ENCODE results near the gene TOM1L2.

DNA sequence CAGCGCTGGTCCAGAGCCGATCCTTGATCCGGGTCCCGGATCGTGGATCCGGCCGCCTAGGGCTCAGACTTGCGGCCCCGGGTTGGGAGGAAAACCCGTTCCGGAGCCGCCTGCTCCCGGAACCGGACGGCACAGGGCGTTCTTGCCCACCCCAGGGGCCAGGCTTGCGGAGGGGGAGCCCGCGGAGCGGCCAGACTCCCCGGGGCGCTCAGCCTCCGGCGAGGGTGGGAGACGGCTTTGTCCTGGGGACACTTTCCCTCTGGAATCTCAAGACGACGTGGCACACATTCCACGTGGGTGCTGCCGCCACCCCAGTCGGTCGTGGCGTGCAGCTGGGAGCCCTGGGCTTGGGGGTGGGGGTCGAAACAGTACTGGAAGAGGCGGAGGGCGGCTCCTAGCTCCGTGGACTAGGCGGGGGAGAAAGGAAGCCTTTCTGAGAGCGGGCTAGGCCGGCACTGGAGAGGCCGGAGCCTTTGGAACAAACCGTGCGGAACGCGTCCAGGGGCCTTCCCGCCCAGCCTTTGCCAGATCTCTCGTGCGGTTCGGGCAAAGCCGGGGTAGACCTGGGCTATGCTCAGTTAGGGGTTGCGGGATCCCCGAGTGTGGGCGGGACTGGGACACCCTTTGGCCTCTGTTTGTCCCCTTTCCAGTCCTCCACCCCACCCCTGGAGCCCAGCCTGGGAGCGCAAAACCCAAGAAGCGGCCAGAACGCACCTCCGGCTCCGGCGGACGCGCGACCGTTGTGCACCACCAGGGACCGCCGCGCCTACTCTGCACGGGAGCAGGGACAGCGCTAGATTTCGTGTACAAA lies 161.9 kb downstream of the TOM1L2 start:
- TF ChIP-seq, protein P1, sequence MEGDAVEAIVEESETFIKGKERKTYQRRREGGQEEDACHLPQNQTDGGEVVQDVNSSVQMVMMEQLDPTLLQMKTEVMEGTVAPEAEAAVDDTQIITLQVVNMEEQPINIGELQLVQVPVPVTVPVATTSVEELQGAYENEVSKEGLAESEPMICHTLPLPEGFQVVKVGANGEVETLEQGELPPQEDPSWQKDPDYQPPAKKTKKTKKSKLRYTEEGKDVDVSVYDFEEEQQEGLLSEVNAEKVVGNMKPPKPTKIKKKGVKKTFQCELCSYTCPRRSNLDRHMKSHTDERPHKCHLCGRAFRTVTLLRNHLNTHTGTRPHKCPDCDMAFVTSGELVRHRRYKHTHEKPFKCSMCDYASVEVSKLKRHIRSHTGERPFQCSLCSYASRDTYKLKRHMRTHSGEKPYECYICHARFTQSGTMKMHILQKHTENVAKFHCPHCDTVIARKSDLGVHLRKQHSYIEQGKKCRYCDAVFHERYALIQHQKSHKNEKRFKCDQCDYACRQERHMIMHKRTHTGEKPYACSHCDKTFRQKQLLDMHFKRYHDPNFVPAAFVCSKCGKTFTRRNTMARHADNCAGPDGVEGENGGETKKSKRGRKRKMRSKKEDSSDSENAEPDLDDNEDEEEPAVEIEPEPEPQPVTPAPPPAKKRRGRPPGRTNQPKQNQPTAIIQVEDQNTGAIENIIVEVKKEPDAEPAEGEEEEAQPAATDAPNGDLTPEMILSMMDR (IDR thresholded peaks at IDR 0.05; ENCODE audit: insufficient read depth, low read length): no peak
- TF ChIP-seq POLR2AphosphoS5 (IDR thresholded peaks at IDR 0.05; ENCODE audit: low read depth): no peak
